ENCODE results near the gene SCFD2.

The SCFD2 gene

DNA sequence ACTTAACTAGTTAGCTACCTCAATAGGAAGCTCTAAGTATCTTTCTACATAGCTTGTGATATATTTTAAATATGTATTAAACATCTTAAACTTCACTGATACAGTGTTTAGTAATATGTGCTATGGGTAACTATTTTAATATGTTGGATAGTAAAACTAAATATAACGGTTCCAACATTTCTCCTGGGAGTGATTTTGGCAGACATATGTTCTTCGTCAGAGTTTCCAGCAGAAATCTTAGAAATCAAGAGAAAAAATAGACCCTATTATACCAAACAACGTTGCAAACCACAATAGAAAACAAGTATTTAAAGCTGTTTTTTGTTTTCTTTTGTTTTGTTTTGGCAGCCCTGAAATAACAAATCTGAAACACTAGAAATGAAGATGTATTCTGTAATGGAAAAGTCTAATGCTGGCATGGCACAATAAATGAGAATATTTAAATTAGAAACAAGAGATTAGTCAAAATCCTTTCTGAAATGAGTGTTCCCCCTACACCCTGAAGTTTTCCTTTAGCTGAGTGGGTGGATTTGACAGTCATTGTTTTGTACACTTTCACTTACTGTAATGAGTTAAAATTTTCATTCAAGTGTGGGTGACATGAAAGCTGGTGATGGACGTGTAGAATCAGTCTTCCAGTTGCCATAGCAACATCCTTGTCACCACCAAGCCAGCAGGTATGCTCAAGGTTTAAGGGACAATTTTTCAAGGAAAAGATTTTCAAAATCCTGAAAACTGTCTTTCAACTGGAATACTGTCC is 233.5 kb downstream of the SCFD2 start:
- DNase-seq: peak; percentile 28

DNA sequence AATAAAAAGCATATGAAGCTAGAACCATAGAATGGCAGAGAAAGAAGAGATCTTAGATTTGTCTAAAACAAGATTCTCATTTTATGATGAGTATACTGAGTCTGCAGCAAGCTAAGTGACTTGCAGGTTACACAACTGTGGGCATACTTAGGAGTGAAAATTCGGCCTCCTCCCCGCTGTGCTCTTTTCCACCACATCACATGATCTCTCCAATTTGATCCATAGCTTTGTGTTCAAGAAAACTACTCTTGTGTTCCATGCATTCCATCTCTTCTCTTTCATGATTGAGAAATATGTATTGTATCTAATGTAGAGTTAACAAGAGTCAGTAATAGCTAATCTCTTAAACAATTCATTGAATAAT is 234.3 kb downstream of the SCFD2 start:
- DNase-seq: no peak

DNA sequence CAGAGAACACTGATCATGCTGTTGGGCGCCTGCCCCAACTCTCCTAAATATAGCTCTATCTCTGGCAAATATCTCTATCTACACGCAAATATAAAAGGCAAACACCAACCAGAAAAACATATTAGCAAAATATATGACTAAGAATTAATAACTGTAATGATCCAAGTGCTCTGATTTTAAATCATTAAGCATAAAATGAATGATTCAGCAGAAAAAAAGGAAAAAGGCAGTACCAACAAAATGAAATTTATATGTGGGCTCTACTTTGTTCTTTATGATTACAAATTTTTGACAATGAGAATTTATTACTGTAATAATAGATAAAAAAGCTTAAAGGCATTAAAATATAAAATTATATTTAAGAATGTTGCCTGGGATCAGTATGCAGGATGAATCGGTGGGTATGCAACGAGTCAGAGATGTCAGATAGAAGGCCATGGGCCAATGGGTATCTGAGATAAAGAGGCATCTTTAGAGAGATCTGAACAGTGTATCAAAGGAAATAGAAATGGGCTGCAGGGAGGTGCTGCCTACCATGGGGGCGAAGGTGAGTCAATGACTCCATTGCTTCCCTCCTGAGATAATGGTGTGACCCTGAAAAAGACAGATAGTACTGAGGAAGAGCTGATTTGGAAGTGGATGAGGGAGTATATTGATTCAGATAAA is 234.8 kb downstream of the SCFD2 start:
- no peak for DNase-seq

DNA sequence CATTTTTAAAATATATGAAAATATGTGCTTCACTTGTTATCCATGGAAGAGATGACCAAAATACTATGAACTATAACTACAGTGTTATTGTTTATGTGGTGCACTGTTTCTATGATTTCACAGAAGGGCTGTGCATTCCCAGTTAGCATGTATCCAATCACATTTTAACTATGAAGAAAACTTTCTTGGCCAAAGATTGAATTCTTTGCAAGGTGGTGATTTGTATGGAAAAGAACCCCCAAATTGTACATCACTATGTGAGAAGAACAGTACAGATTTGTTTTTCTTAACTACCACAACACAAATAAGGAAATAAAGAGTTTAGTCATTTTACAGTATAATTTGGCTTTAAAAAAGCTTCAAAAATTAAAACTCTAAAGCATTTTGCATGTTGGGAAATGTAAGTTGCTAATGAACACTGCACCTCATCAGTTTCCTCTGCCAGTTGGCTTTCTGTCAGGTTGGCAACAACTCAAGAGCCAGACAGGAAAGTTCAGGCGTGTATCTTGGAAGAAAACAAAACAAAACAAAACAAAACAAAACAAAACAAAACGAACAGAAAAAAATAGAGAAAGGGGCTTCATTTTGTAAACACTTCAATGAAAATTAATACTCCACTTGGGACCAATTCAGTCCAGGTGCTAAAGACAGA is 237.0 kb downstream of the SCFD2 start:
- no peak for DNase-seq

- DNase-seq: no peak
Measured at GRCh38 chr4:53128231-53128630, 237.6 kb downstream of the SCFD2 start.

DNA sequence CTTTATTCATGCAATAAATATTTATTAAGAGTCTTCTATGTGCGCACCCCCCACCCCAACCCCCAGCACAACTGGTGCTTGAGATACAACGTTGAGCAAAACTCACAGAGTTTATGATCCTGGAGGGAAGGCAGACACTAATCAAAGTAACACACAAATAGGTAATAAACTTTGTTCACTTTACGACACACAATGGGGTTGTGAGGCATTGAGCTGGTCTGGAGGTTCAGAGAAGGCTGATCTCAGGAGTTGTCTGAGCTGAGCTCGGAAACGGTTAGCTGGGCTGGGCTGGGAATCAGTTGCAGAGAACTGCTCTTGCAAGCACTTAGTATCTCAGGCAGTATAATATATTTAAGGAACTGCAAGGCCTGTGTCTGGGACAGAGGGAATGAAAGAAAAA is 238.5 kb downstream of the SCFD2 start:
- DNase-seq: no peak

- DNase-seq: no peak
Measured at GRCh38 chr4:53126099-53126498, 239.8 kb downstream of the SCFD2 start.

GRCh38 chr4:53123819-53124218 is 242.0 kb downstream of the SCFD2 start:
- DNase-seq: no peak

DNA sequence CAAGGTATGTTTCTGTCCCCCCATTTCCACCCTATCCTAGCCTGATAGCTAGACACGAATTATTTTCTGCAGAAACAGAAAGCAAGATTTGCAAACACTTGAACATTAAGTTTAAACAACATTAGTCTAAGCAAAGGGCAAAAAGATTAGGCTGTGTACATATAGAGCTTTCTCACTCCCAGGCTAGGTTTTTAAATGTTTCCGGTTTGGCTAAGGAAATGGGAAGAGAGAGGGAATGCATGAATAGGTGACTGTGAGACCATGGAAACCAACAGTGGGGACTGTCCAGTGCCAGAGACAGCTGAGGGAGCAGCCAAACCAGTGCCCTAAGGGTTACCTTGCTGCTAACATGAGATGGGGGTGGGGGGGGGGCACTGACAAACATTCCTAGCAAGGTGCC is 242.7 kb downstream of the SCFD2 start:
- DNase-seq: no peak

GRCh38 chr4:53122280-53123116 is 243.4 kb downstream of the SCFD2 start:
- no peak for DNase-seq

DNA sequence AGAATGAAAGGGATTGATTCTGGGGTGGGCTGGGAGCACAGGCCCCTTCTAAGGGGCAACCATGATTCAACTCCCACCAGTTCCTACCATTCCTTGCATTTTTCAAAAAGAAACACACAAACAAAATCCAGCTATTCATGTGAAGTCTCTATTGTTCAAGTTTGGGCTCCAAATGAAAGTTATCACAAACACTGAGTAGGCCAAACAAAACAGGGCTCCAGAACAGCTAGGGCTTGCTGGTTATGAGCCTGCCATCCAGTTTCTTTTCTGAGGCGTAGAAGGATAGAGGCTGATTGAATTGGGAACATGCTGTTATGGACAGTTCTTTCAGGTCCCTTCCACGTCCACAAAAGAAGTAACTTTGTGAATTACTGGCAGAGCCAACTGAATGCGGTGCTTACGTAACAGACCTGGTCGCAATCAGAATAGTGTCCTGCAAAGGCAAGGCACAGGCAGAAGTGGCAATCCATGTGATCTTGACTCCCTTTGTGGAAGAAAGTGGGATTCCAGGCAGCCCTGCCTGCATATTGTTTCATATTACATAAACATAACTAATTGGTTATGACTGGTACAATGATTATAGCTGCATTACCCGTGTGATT is 244.5 kb downstream of the SCFD2 start:
- DNase-seq: no peak

DNA sequence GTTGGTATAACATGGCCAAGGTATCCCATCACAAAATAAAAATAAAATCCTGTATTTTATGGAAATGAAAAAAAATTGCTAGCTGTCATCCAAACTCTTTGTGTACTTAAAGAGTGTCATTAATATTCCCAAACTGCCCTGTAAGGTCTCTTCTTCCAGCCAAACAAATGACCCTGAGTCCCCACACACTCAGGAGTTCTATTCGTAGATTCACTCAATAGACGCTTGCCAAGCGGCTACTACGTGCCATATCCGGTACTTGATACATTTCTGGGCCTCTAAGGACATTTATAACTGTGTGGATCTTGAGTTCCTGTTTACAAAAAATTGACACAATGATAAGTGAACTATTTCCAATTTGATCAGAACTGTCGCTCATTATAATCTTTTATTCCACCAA is 245.1 kb downstream of the SCFD2 start:
- DNase-seq: no peak

- DNase-seq: peak; percentile 89
Measured at GRCh38 chr4:53119680-53120079, 246.2 kb downstream of the SCFD2 start.

- DNase-seq: no peak
Measured at GRCh38 chr4:53118676-53119075, 247.2 kb downstream of the SCFD2 start.

GRCh38 chr4:53116954-53117353 is 248.9 kb downstream of the SCFD2 start:
- peak; percentile 24 for DNase-seq

DNA sequence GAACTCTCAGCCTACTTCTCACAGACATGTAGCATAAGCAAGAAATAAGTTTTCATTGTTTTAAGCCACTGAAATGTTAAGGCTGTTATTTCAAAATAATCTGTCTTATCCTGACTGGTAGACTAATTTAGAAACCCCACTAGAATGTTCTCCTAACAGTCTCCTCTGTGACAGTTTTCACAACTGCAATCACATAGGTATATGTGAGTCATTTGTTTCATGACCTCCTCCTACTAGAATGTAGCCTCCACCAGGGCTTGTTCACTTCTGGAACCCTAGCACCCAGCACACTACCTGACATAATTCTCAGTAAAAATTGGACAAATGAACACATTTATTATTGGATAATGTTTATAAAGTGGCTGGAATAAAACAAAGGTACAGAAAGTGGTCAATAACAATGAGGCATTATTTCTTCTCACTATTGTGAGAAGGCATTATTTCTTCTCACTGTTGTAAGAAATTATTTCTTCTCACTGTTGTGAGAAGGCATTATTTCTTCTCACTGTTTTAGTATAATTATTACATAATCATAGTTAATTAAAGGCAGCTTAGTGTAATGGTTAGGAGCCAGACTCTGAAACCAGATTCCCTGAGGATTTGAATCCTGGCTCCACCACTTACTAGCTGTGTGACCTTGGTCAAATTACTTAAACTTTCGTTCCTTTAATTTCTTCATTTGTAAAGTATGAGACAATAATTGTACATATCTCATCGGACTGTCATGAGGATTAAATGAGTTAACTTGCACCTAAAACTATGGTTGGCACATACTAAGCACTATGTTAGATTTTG is 252.2 kb downstream of the SCFD2 start:
- DNase-seq: peak; percentile 52

GRCh38 chr4:53105313-53105712 is 260.5 kb downstream of the SCFD2 start:
- no peak for DNase-seq

DNA sequence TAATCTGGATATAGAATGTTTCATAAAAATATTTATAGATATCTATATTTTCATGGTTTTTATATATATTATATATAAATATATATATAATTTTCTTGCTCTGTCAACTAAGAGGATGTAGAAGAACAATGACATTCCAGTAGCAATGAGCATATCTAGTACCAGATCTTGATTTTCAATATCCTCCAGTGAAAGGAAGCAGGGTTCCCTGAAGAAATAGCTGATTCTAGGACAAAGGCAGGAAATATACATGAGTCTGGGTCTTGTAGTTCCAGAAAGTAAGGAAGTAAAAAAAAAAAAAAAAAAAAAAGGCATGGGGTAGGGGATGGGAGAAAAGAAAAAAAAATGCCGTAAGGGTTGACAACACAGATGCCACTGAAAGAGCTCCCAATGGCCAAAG is 262.4 kb downstream of the SCFD2 start:
- no peak for DNase-seq

GRCh38 chr4:53101191-53101581 is 264.7 kb downstream of the SCFD2 start:
- DNase-seq: peak; percentile 84

- peak; percentile 91 for DNase-seq
Measured at GRCh38 chr4:53100501-53101190, 265.2 kb downstream of the SCFD2 start.

DNA sequence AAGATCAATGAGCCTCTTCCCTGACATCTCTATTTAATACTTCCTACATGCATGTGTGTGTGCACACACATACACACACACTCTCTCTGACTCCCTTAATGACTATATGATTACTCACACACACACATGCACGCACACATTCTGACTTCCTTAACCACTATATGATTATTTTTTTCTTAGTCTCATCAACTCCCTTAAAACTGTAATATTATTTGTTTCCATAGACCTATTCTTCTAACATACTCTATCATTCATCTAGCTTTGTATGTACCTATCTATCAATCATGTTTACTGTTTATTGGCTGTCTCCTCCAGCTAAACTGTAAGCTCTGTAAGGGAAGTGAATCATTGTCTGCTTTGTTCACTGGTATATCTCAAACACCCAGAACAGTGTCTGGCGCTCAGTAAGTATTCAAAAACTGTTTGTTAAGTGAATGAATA is 267.2 kb downstream of the SCFD2 start:
- DNase-seq: peak; percentile 85

Data from fibroblast of skin of right quadriceps (primary cell).